Neuronal stem cell (in vitro differentiated cells): ENCODE measurements around the gene HNRNPC.

Experiments
- DNase-seq: peaks from one replicate; pipeline ENCODE4 v3.0.0-alpha.2; 2013; ENCODE audit warnings: low spot score
- H2AFZ ChIP-seq: one replicate; pipeline ENCODE4 v1.6.1; 2013; ENCODE audit warnings: mild to moderate bottlenecking, low read length, inconsistent platforms
- H2AK5ac ChIP-seq: 2 replicates; pipeline ENCODE4 v1.6.1; 2013; ENCODE audit warnings: low read depth, mild to moderate bottlenecking, inconsistent platforms, low read length, moderate library complexity, mixed read lengths
- H2BK120ac ChIP-seq: 2 replicates; pipeline ENCODE4 v1.6.1; 2013; ENCODE audit warnings: low read depth, mild to moderate bottlenecking, inconsistent platforms, low read length, moderate library complexity, mixed read lengths
- H2BK12ac ChIP-seq: one replicate; pipeline ENCODE4 v1.6.1; 2013; ENCODE audit warnings: low read length, inconsistent platforms
- H2BK15ac ChIP-seq: 2 replicates; pipeline ENCODE4 v1.6.1; 2013; ENCODE audit warnings: mild to moderate bottlenecking, low read length, inconsistent platforms, mixed read lengths
- H2BK5ac ChIP-seq: one replicate; pipeline ENCODE4 v1.6.1; 2013; ENCODE audit warnings: inconsistent platforms, mild to moderate bottlenecking, low read length, moderate library complexity
- H3K14ac ChIP-seq: one replicate; pipeline ENCODE4 v1.6.1; 2013; ENCODE audit warnings: low read length, inconsistent platforms
- H3K18ac ChIP-seq: 2 replicates; pipeline ENCODE4 v1.6.1; 2013; ENCODE audit warnings: low read length, inconsistent platforms
- H3K23ac ChIP-seq: 2 replicates; pipeline ENCODE4 v1.6.1; 2013; ENCODE audit warnings: low read depth, mild to moderate bottlenecking, mixed read lengths, low read length, inconsistent platforms; ENCODE audit not compliant: poor library complexity
- H3K27ac ChIP-seq: replicated peaks from 3 replicates; pipeline ENCODE4 v1.5.1; 2013; ENCODE audit warnings: low read length, inconsistent platforms
- H3K27me3 ChIP-seq, 3 experiments: 2 replicates each; pipeline ENCODE4 v1.6.1; 2013; ENCODE audit warnings: low read length in 3 of 3, mild to moderate bottlenecking in 2 of 3, inconsistent platforms in 1 of 3, low read depth in 1 of 3, mixed read lengths in 1 of 3, moderate library complexity in 1 of 3; ENCODE audit not compliant: control insufficient read depth in 3 of 3, insufficient read depth in 3 of 3
- H3K36me3 ChIP-seq, 2 donors: replicated peaks in 1 of 2; 2 replicates each; pipeline ENCODE4 v1.6.1; 2013; ENCODE audit warnings: low read length in 2 of 2; ENCODE audit not compliant: control insufficient read depth in 2 of 2, insufficient read depth in 2 of 2
- H3K4ac ChIP-seq: 2 replicates; pipeline ENCODE4 v1.6.1; 2013; ENCODE audit warnings: inconsistent platforms, mild to moderate bottlenecking, low read length, moderate library complexity
- H3K4me1 ChIP-seq, 2 donors: 1 replicate in 1 of 2; 2 replicates in 1 of 2; pipeline ENCODE4 v1.6.1; 2013; ENCODE audit warnings: low read length in 2 of 2, low read depth in 1 of 2; ENCODE audit not compliant: control insufficient read depth in 2 of 2, insufficient read depth in 1 of 2
- H3K4me2 ChIP-seq: one replicate; pipeline ENCODE4 v1.6.1; 2013; ENCODE audit warnings: mild to moderate bottlenecking, low read length, inconsistent platforms; ENCODE audit not compliant: insufficient read depth, poor library complexity, severe bottlenecking
- H3K4me3 ChIP-seq, 2 donors: 2 replicates each; pipeline ENCODE4 v1.5.1; 2013; ENCODE audit warnings: low read length in 2 of 2, mild to moderate bottlenecking in 2 of 2, inconsistent platforms in 1 of 2, moderate library complexity in 1 of 2
- H3K79me1 ChIP-seq: one replicate; pipeline ENCODE4 v1.6.1; 2013; ENCODE audit warnings: low read depth, mild to moderate bottlenecking, inconsistent platforms, low read length, moderate library complexity
- H3K9ac ChIP-seq: one replicate; pipeline ENCODE4 v1.6.1; 2013; ENCODE audit warnings: mild to moderate bottlenecking, low read depth, low read length, inconsistent platforms; ENCODE audit not compliant: poor library complexity
- H3K9me3 ChIP-seq, 2 donors: replicated peaks in 1 of 2; 2 replicates each; pipeline versions ENCODE3 to v1.6.1; 2013; ENCODE audit warnings: low read length in 2 of 2, mild to moderate bottlenecking in 2 of 2, inconsistent platforms in 1 of 2, low read depth in 1 of 2, mixed read lengths in 1 of 2, moderate library complexity in 1 of 2; ENCODE audit not compliant: control insufficient read depth in 2 of 2, insufficient read depth in 1 of 2
- H4K8ac ChIP-seq: one replicate; pipeline ENCODE4 v1.6.1; 2013; ENCODE audit warnings: low read depth, mild to moderate bottlenecking, inconsistent platforms, low read length, moderate library complexity
- H4K91ac ChIP-seq: one replicate; pipeline ENCODE4 v1.6.1; 2013; ENCODE audit warnings: low read length, low read depth, mild to moderate bottlenecking, inconsistent platforms; ENCODE audit not compliant: poor library complexity
- WGBS, 2 donors: extraction: QIAGEN DNeasy Blood & Tissue Kit; methylation state at CpG; one replicate each; pipeline ENCODE4 v1.1.7; 2013; ENCODE audit warnings: missing lambda C conversion rate in 2 of 2, mixed read lengths in 1 of 2; ENCODE audit not compliant: insufficient read length in 2 of 2, insufficient replicate concordance in 1 of 2; ENCODE audit errors: extremely low coverage in 2 of 2; 5-methylcytosine and 5-hydroxymethylcytosine counted together

HNRNPC gene

GRCh38 chr14:21267431-21267845 lies 1.8 kb downstream of the HNRNPC start:
- Histone ChIP-seq H3K14ac (no peak overlapping the region), H4K91ac (no peak overlapping the region), H3K4ac (no peak overlapping the region), H2BK5ac (no peak overlapping the region), H2BK120ac (no peak overlapping the region), H3K18ac (no peak overlapping the region), H3K4me2 (peak overlapping the region; percentile 40), H3K23ac (no peak overlapping the region), H3K4me1 (peaks cover 3% of the 10 kb centered on the region in 2 donors), H2AFZ (no peak overlapping the region), H3K4me3 (peak overlapping the region; percentile 49 to 57), H2BK12ac (no peak overlapping the region), H2BK15ac (no peak overlapping the region), H2AK5ac (no peak overlapping the region), H3K36me3 (peaks cover 8 to 62% of the 10 kb centered on the region in 2 donors), H3K27me3 (no peaks in the 10 kb centered on the region), H3K9ac (no peak overlapping the region), H3K27ac (no peak overlapping the region), H3K9me3 (peaks cover 0 to 3% of the 10 kb centered on the region in 2 donors), H4K8ac (no peak overlapping the region), H3K79me1 (no peaks in the 10 kb centered on the region)
- WGBS, 2 donors, result no CpG with 5 or more reads among the region's 10 CpGs
- no peak for DNase-seq

- H3K9me3 ChIP-seq, result peaks cover 0 to 3% of the 10 kb centered on the region in 2 donors
- no peak overlapping the region for H2BK12ac ChIP-seq
- WGBS, 2 donors, result no CpG with 5 or more reads among the region's 4 CpGs
- H3K4me2 ChIP-seq, result no peak overlapping the region
- no peak overlapping the region for H3K18ac ChIP-seq
- no peaks in the 10 kb centered on the region for H3K79me1 ChIP-seq
- no peak overlapping the region for H2BK120ac ChIP-seq
- H3K27me3 ChIP-seq, result no peaks in the 10 kb centered on the region
- no peaks in the 10 kb centered on the region for H3K4me1 ChIP-seq
- no peak overlapping the region for H3K23ac ChIP-seq
- H3K4me3 ChIP-seq, result no peak overlapping the region
- no peak overlapping the region for H4K91ac ChIP-seq
- no peak overlapping the region for H2BK5ac ChIP-seq
- no peak overlapping the region for H2BK15ac ChIP-seq
- no peak overlapping the region for H3K27ac ChIP-seq
- no peak overlapping the region for H2AK5ac ChIP-seq
- H3K14ac ChIP-seq, result no peak overlapping the region
- H3K4ac ChIP-seq, result no peak overlapping the region
- DNase-seq, result no peak
- peaks cover 12 to 92% of the 10 kb centered on the region in 2 donors for H3K36me3 ChIP-seq
- H3K9ac ChIP-seq, result no peak overlapping the region
- H2AFZ ChIP-seq, result no peak overlapping the region
- H4K8ac ChIP-seq, result no peak overlapping the region
Measured at GRCh38 chr14:21264025-21264801, 5.0 kb downstream of the HNRNPC start.

- no peak overlapping the region for H3K27ac ChIP-seq
- no peak overlapping the region for H2BK12ac ChIP-seq
- no peak overlapping the region for H2AFZ ChIP-seq
- no peak overlapping the region for H3K9ac ChIP-seq
- H4K91ac ChIP-seq, result no peak overlapping the region
- no peaks in the 10 kb centered on the region for H3K79me1 ChIP-seq
- no peak overlapping the region for H3K4me3 ChIP-seq
- no peaks in the 10 kb centered on the region for H3K27me3 ChIP-seq
- H2BK15ac ChIP-seq, result no peak overlapping the region
- H3K23ac ChIP-seq, result no peak overlapping the region
- H3K4ac ChIP-seq, result no peak overlapping the region
- H3K4me2 ChIP-seq, result no peak overlapping the region
- no peak overlapping the region for H3K18ac ChIP-seq
- no peak for DNase-seq
- peaks cover 0 to 3% of the 10 kb centered on the region in 2 donors for H3K9me3 ChIP-seq
- H3K4me1 ChIP-seq, result no peaks in the 10 kb centered on the region
- H2BK5ac ChIP-seq, result no peak overlapping the region
- no peak overlapping the region for H2AK5ac ChIP-seq
- WGBS, 2 donors, result no CpG with 5 or more reads among the region's 5 CpGs
- peaks cover 14 to 98% of the 10 kb centered on the region in 2 donors for H3K36me3 ChIP-seq
- no peak overlapping the region for H3K14ac ChIP-seq
- no peak overlapping the region for H4K8ac ChIP-seq
- no peak overlapping the region for H2BK120ac ChIP-seq
Measured at GRCh38 chr14:21263284-21264024, 5.8 kb downstream of the HNRNPC start.

- WGBS, 2 donors, result no CpG with 5 or more reads among the region's 3 CpGs
Measured at GRCh38 chr14:21262410-21262809, 6.8 kb downstream of the HNRNPC start.

More at GRCh38 chr14:21262410-21262809, 6.8 kb downstream of the HNRNPC start:
- H3K4me3 ChIP-seq, result no peak overlapping the region
- DNase-seq, result no peak
- H4K8ac ChIP-seq, result no peak overlapping the region
- H3K4me2 ChIP-seq, result no peak overlapping the region
- no peak overlapping the region for H2AK5ac ChIP-seq
- no peaks in the 10 kb centered on the region for H3K4me1 ChIP-seq
- H3K18ac ChIP-seq, result no peak overlapping the region
- H3K23ac ChIP-seq, result no peak overlapping the region
- H3K36me3 ChIP-seq, result peaks cover 16 to 98% of the 10 kb centered on the region in 2 donors
- H3K9ac ChIP-seq, result no peak overlapping the region
- no peak overlapping the region for H2BK15ac ChIP-seq
- H3K4ac ChIP-seq, result no peak overlapping the region
- H2AFZ ChIP-seq, result no peak overlapping the region
- H3K14ac ChIP-seq, result no peak overlapping the region
- H4K91ac ChIP-seq, result no peak overlapping the region
- peaks cover 0 to 3% of the 10 kb centered on the region in 2 donors for H3K9me3 ChIP-seq
- no peak overlapping the region for H2BK5ac ChIP-seq
- no peaks in the 10 kb centered on the region for H3K79me1 ChIP-seq
- no peak overlapping the region for H2BK12ac ChIP-seq
- no peak overlapping the region for H2BK120ac ChIP-seq
- no peak overlapping the region for H3K27ac ChIP-seq
- no peaks in the 10 kb centered on the region for H3K27me3 ChIP-seq
